Mesodermal cell (in vitro differentiated cells): Measurements from ENCODE around the gene CCS.

ENCODE experiments used
- H3K27ac ChIP-seq: 2 replicates; pipeline ENCODE4 v1.7.0; 2013; ENCODE audit warnings: mild to moderate bottlenecking, low read depth, low read length, moderate library complexity; ENCODE audit not compliant: severe bottlenecking
- H3K36me3 ChIP-seq: 2 replicates; pipeline ENCODE4 v1.7.1; 2013; ENCODE audit warnings: mild to moderate bottlenecking, low read length, moderate library complexity; ENCODE audit not compliant: control insufficient read depth, insufficient read depth
- H3K4me1 ChIP-seq: one replicate; pipeline ENCODE4 v1.7.1; 2013; ENCODE audit warnings: mild to moderate bottlenecking, low read length; ENCODE audit not compliant: insufficient read depth, control insufficient read depth, poor library complexity, severe bottlenecking
- H3K4me3 ChIP-seq: 2 replicates; pipeline ENCODE4 v1.7.0; 2013; ENCODE audit warnings: low read length, control low read depth, mild to moderate bottlenecking; ENCODE audit not compliant: insufficient read depth, poor library complexity, severe bottlenecking; ENCODE audit errors: extremely low read depth
- H3K9me3 ChIP-seq: 2 replicates; pipeline ENCODE4 v1.7.1; 2013; ENCODE audit warnings: mild to moderate bottlenecking, low read length, moderate library complexity; ENCODE audit not compliant: control insufficient read depth
- WGBS, 2 experiments: methylation state at CpG; one replicate each; pipeline ENCODE4 v1.1.5; 2013; ENCODE audit warnings: missing lambda C conversion rate in 2 of 2; ENCODE audit not compliant: insufficient coverage in 2 of 2; 5-methylcytosine and 5-hydroxymethylcytosine counted together

The CCS gene

GRCh38 chr11:66609721-66610617 lies 17.0 kb downstream of the CCS start:
- Histone ChIP-seq H3K4me3 (no peak overlapping the region), H3K27ac (no peak overlapping the region), H3K4me1 (no peaks in the 10 kb centered on the region), H3K36me3 (peaks cover 14% of the 10 kb centered on the region), H3K9me3 (peaks cover 5% of the 10 kb centered on the region)
- WGBS, 2 experiments: 92 to 93% methylated on average over 2 to 3 of the region's 4 CpGs

- H3K36me3 ChIP-seq: peaks cover 3% of the 10 kb centered on the region
- peaks cover 5% of the 10 kb centered on the region for H3K9me3 ChIP-seq
- H3K4me3 ChIP-seq: no peak overlapping the region
- H3K27ac ChIP-seq: no peak overlapping the region
- 100% methylated on average over 1 of the region's 1 CpG for WGBS, 2 experiments
- no peaks in the 10 kb centered on the region for H3K4me1 ChIP-seq
Observed at GRCh38 chr11:66612458-66612857, 19.5 kb downstream of the CCS start.

- Histone ChIP-seq H3K36me3 (peaks cover 19% of the 10 kb centered on the region), H3K4me3 (no peak overlapping the region), H3K4me1 (no peaks in the 10 kb centered on the region), H3K27ac (no peak overlapping the region), H3K9me3 (peaks cover 5% of the 10 kb centered on the region)
- WGBS, 2 experiments: 98 to 99% methylated on average over 11 to 12 of the region's 13 CpGs
Observed at GRCh38 chr11:66614073-66614472, 21.1 kb downstream of the CCS start.

- H3K27ac ChIP-seq: peak within 1 kb of the TSS; percentile 97
- 0 to 1% methylated on average over 68 to 86 of the region's 90 CpGs for whole genome bisulfite sequencing, 2 experiments
- H3K36me3 ChIP-seq: peaks cover 39% of the 10 kb centered on the region
- peaks cover 16% of the 10 kb centered on the region for H3K4me1 ChIP-seq
- H3K4me3 ChIP-seq: peak within 1 kb of the TSS; percentile 89
- H3K9me3 ChIP-seq: no peaks in the 10 kb centered on the region
Observed at GRCh38 chr11:66616379-66617154, 23.6 kb downstream of the CCS start, which contains the start of gene RBM14. TSS of gene RBM14 (plus strand) at chr11:66616630. CDS start at chr11:66616721, 91 bp downstream.

- H3K9me3 ChIP-seq: no peaks in the 10 kb centered on the region
- H3K4me1 ChIP-seq: peaks cover 16% of the 10 kb centered on the region
- peaks cover 46% of the 10 kb centered on the region for H3K36me3 ChIP-seq
- peak overlapping the region; percentile 89 for H3K4me3 ChIP-seq
- H3K27ac ChIP-seq: peak overlapping the region; percentile 97
- WGBS, 2 experiments: 1% methylated on average over 14 to 30 of the region's 38 CpGs
Observed at GRCh38 chr11:66617155-66617834, 24.3 kb downstream of the CCS start.

GRCh38 chr11:66619080-66619554 lies 26.1 kb downstream of the CCS start:
- 76 to 100% methylated on average over 2 to 3 of the region's 4 CpGs for WGBS, 2 experiments
- peaks cover 64% of the 10 kb centered on the region for H3K36me3 ChIP-seq
- peaks cover 23% of the 10 kb centered on the region for H3K4me1 ChIP-seq
- no peaks in the 10 kb centered on the region for H3K9me3 ChIP-seq
- peak overlapping the region; percentile 89 for H3K4me3 ChIP-seq
- peak overlapping the region; percentile 77 for H3K27ac ChIP-seq

- peaks cover 96% of the 10 kb centered on the region for H3K36me3 ChIP-seq
- H3K4me3 ChIP-seq: no peak overlapping the region
- 94 to 98% methylated on average over 16 of the region's 16 CpGs for WGBS, 2 experiments
- peaks cover 21% of the 10 kb centered on the region for H3K4me1 ChIP-seq
- H3K27ac ChIP-seq: no peak overlapping the region
- no peaks in the 10 kb centered on the region for H3K9me3 ChIP-seq
Observed at GRCh38 chr11:66624450-66624849, 31.5 kb downstream of the CCS start.

GRCh38 chr11:66625041-66625751 lies 32.2 kb downstream of the CCS start:
- H3K36me3 ChIP-seq: peaks cover 99% of the 10 kb centered on the region
- H3K9me3 ChIP-seq: no peaks in the 10 kb centered on the region
- H3K4me3 ChIP-seq: no peak overlapping the region
- H3K27ac ChIP-seq: no peak overlapping the region
- peaks cover 14% of the 10 kb centered on the region for H3K4me1 ChIP-seq
- 93 to 95% methylated on average over 20 to 24 of the region's 26 CpGs for WGBS, 2 experiments

GRCh38 chr11:66625752-66626149 lies 32.8 kb downstream of the CCS start:
- Histone ChIP-seq H3K4me3 (no peak overlapping the region), H3K27ac (no peak overlapping the region), H3K9me3 (no peaks in the 10 kb centered on the region), H3K36me3 (peaks cover 99% of the 10 kb centered on the region), H3K4me1 (peaks cover 11% of the 10 kb centered on the region)
- WGBS, 2 experiments: 97 to 100% methylated on average over 8 to 9 of the region's 9 CpGs

- Histone ChIP-seq H3K9me3 (no peaks in the 10 kb centered on the region), H3K36me3 (peaks cover 98% of the 10 kb centered on the region), H3K4me3 (no peak overlapping the region), H3K27ac (no peak overlapping the region), H3K4me1 (peaks cover 8% of the 10 kb centered on the region)
- 98% methylated on average over 21 to 23 of the region's 25 CpGs for WGBS, 2 experiments
Observed at GRCh38 chr11:66626382-66626781, 33.4 kb downstream of the CCS start.
